HG02588 (cell line): ENCODE data around the gene SYT13.
"Not testable (repeated sequence)": the region's sequence is repeated elsewhere in the genome, so short reads cannot be mapped to it uniquely, and the experiment has no call there.

Experiments used
- ATAC-seq: cut with Tn5 transposase; IDR thresholded peaks from one replicate; pipeline ENCODE4 v1.9.1; 2021; ENCODE audit warnings: mild to moderate bottlenecking, moderate library complexity; ENCODE audit not compliant: unreplicated experiment

SYT13 gene

DNA sequence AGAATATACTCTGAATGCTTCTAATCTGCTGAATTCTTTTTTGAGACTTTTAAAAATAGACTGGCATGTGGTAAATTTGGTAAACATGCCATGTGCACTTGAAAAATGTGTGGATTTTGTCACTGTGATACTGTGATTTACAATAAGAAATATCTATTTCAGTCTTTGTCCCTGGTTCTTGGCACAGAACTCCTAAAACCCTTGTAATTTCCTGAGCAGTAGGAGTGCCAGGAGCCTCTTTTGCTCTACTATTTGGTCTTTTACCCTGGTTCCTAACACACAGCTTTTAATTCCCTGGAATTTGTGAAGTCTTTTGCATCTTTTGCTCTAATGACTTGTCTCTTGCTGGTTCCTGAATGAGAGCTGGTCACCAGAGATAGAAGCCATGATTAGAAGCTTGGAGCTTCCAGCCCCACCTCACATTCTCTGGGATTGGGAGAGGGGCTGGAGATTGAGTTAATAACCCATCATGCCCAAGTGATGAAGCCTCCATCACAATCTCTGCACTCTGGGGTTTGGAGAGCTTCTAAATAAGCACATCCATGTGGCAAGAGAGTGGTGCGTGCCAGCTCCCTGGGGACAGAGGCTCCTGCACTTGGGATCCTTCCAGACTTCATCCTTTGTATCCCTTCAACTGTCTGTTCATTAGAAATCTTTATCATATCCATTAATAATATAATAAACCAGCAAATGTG, 27.2 kb upstream of the SYT13 start:
- ATAC-seq = no peak

DNA sequence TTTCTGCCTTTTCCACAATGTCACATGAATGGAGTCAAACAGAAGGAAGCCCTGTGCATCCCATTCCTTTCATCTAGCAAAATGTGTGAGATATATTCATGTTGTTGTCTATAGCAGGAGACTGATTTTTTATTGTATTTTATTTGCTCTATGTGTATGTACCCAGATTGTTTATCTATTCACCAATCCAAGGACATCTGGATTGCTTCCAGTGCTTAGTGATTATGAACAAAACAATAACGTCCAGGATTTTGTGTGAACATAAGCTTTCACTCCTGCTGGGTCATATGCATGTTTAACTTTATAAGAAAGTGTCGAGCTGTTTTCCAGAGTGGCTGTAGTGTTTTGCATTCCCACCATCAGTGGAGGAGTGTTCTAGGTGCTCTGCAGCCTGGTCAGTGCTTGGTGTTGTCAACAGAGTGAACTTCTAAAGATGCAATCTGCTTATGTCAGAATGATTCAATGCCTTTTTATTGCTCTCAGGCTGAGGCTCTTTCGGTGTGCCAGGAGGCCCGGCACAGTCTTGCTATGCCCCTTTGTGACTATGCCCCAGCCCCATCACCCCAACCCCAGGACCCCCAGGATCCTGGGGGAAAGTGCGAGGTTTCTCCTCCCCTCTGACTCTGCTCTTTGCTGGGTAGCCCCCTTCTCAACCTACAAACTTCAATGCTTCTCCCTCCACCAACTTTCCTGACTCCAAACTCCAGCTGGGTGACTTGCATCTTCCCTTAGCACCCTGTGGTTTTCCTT, 19.9 kb upstream of the SYT13 start:
- no peak for ATAC-seq

DNA sequence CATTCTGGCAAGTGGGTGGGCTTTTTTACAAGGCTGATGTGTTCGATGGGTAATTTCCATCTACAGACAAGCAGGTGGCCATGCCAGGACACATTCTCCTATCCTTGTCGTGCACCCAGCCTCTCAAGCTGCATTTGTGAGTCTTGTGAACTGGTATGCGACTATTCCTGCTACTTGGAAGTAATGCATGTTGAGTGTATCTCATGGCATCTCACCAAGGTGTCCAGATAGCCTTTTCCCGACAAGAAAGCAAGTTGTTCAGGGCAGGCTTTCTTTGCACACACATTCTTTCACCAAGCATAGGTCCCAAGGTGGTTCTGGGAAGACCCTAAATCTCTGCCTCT, 18.8 kb upstream of the SYT13 start:
- no peak for ATAC-seq

DNA sequence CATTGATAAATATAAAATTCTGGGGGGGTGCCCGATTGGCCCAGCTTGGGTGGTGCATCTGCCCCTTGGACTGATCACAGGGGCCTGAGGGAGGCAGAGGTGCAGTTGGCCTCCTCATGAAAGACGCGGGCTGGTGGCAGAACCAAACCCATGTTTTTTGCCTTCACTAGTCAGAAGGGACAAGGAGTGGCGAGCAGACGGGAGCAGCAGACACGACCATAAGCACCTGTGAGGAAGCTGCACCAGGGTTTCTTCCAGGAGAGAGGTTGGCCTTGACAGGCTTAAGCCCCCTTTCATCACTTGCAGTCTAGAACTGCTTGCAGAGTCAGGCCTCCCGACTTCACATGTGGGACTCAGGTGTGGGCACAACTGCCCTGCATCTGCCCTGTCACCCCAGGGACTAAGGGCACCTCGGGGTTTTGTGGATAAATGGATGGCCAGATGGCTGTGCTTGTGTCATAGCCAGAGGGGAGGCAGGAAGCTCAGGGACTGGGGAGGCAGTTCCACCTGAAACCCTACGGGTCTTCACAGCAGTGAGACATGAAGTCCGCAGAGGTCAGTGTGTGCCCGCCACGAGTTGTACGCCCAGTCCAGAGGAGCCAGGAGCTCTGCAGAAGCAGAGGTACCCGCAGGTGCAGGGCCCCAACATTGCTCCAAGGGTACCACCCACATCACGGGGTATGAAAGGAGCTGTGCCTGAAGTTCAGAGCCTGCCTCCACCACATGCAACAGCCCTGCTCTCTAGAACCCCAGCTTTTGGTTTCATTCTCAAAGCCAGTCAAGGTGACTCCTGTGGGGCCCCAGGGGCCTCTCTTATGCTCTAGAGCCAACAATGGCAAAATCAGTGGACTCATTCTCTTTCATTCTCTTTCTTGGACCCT, 18.2 kb upstream of the SYT13 start:
- no peak for ATAC-seq

DNA sequence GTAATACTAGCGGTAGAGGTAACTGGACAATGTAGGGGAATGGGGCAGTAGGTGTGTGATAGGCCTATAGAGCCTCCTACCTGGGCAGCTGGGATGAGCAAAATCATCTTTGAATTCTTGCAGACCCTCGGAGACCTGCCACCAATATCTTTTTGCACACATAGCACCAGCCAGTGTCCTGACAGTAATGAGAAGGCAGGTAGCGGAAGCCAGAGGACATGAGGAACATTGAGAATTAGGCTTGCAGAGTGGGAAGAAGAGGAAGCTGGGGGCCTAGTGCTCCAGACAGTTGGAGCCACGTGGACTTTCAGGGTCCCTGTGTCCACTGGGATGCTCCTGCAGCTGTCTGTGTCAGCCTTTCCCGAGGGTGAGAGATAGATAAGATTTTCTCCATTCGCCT, 17.2 kb upstream of the SYT13 start:
- no peak for ATAC-seq

DNA sequence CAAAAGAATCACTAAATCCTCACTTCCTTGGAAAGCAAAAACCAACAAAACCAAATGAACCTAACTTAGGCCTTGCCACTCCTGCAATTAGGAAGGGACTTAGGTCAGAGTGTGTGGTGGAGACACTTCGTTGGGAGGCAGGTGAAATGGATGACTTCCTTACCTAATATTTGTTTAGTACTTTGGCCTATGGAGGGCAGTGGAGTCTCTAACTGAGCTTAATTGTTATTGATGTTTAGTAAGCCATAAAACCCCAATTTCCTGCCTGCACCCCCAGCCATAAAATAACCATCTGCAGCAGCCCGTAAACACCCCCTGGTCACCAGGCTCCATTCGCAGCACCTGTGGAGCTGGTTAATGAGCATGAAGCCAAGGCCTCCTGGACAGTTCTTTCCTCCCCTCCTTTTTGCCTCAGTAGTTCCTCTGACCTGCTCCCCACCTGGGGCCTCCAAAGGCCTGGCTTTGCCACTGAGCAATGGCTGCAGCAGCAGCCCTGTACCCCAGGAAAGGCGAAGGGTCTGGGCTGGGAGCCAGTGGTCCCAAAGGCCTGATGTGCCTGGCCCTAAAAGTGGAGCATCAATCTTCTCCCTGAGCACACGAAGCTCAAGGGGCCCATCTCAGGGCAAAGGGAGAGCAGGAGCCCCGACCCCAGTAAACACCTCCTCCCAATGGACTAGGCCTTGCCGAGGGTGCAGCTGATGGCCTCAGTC, 15.6 kb upstream of the SYT13 start:
- no peak for ATAC-seq

DNA sequence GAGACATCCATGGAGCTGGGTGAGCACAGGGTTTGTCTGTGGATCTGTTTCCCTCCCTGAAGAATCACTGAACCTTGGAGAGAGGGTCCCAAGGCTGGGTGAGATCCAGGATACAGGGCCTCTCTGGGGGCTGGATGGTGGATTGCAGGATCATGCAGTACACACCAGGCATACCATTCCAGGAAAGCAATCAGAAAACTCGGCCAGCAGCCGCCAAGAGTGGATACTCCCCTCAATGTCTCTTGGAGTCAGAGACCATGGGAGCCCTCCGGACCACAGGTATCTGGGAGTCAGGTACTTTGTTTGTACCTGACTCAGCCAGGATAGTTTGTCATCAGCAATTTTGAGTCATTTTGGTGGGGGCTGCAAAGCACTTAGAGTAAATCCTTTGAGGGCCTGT, 14.6 kb upstream of the SYT13 start:
- ATAC-seq = no peak

- ATAC-seq = no peak
Measured at GRCh38 chr11:45298718-45299117, 12.6 kb upstream of the SYT13 start.

- ATAC-seq = no peak
Measured at GRCh38 chr11:45296075-45296474, 9.9 kb upstream of the SYT13 start.

DNA sequence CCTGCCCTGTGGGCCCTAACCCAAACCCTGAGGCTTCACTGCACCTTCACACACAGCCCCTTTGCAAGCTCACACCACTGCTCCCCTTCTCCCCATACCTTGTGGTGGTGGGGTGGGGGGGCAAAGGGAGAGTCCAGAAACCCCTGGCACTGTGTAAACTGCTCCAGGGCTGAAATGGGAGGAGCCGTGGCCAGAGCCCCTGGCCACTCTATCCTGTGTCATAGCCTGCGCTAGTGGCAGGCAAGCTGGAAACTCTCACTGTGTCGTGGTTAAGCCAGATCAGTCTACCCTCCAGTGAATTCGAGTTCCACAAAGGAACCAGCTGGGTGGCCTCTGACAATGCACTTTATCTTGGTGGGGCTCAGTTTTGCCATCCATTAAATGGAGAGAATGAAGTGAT, 8.4 kb upstream of the SYT13 start:
- ATAC-seq = no peak

DNA sequence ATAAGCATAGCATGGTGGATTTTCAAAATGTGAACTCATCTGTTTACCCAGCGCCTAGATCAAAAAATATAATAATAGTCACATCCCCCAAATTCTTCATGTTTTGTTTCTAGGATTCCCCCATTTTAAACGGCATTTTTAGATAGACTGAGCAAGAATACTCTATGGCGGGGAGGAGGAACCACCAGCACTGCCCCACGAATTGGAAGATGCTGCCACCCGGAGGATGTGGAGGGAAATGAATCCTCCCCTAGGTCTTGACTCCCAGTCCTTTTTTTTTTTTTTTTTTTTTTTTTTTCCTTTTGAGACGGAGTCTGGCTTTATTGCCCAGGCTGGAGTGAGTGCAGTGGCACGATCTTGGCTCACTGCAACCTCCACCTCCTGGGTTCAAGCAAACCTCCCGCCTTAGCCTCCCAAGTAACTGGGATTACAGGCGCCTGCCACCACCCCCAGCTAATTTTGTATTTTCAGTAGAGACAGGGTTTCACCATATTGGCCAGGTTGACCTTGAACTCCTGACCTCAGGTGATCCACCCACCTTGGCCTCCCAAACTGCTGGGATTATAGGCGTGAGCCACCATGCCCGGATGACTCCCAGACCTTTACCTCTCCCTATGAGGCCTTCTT, 7.5 kb upstream of the SYT13 start:
- ATAC-seq = not testable (repeated sequence)

DNA sequence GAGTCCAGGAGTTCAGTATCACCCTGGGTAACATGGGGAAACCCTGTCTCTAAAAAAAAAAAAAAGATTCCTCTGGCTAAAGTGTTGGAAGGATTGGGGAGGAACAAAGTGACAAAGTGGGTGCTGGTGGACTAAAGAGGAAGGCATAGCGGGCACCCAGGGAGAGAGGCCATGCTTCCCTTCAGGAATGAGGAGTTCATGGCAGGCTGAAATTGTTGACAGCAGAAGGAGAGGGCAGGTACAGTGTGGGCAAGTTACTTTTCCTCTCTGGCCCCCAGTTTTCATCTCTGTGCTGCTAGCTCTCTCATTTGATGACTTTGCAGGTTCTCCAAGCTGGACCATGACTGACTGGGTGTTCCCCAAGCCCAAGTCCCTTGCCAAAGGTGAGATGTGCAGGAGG, 4.4 kb upstream of the SYT13 start:
- ATAC-seq = no peak

- ATAC-seq = no peak
Measured at GRCh38 chr11:45289369-45289768, 3.2 kb upstream of the SYT13 start.

DNA sequence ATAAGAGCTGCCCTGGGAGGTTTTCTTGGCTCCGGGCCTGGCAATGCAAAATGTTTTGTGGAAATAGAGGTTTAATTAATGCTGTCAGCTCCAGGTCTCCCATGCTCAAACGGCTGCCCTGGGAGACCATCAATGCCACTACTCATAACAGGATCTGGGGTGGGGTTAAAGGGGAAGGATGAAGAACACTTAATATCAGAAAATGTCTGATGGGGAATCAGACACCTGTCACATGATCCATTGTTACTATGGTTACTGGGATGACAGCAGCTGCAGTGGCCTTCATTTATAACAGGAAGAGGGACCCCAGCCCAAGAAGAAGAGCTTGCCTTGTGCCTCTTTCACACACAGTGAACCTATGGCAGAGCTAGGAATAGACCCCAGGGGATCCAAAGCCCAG, 2.2 kb upstream of the SYT13 start:
- ATAC-seq = no peak

GRCh38 chr11:45287316-45287903, 1.3 kb upstream of the SYT13 start:
- no peak for ATAC-seq

- ATAC-seq = no peak
Measured at GRCh38 chr11:45285250-45285828, 802 bp downstream of the SYT13 start.

DNA sequence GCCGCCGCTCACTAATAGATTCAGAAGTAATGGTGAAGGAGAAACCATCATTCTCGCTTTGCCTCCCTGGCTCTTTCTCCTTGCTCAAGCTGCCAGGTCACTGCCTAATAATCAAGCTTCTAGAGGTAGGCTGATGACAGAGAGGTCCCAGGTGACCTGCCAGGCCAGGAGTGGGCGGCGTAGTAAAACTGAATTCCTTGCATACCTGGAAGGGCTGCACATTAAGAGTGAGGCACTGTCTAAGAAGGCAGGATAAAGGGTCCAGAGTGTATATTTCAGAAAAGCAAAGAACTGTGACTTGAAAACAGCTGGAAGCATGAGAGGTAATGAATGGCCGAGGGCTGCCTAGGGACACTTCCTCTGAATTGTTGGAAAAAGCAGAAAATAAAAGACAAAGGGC, 4.1 kb downstream of the SYT13 start:
- ATAC-seq = no peak

- ATAC-seq = no peak
Measured at GRCh38 chr11:45280449-45280848, 5.7 kb downstream of the SYT13 start.

DNA sequence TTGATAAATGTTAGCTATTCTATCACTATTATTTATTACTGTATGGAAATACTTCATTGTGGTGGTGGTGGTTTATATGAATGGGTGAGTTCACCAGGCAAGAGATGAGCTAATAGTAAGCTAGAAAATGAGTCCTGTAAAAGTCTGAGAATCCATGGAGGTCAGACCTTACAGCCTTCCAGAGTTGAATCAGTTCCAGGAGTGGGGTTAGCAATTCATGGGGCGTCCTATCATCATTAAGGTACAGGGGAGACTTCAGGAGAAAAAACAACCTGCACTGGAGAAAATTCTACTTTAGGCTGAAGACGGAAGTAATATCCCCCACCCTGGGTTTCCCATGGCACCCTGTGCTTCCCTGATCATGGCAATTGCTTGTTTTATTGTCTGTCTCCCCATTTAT, 6.5 kb downstream of the SYT13 start:
- no peak for ATAC-seq

- no peak for ATAC-seq
Measured at GRCh38 chr11:45278714-45279113, 7.4 kb downstream of the SYT13 start.
